K562 (cell line): ENCODE measurements around the gene SH3BGRL3. TPM values are rescaled to one million over a fixed set of nuclear protein-coding genes. Genes with fewer than 3 reads are reported as not detected.

ENCODE experiments used
- ATAC-seq: fragments of 200-7000 bp; cut with Tn5 transposase; 3 replicates; pipeline ENCODE4 v1.9.1; 2020; ENCODE audit warnings: moderate library complexity
- BruUV-seq: library from RNA; stranded (reverse); fragments of 400-500 nt; replicated peaks from 2 replicates; lab custom pipeline; 2021; lab: Mats Ljungman, UMichigan
- CTCF ChIA-PET: fragments of 300-600 bp; formaldehyde crosslinking; extraction: SDS; loops from one replicate; lab custom pipeline; 2021; ENCODE audit warnings: low intra/inter-chr PET ratio; lab: Yijun Ruan, JAX
- POLR2A ChIA-PET: fragments of 300-600, 350-650 bp; sonication (Branson Sonifier 250); formaldehyde crosslinking; extraction: SDS; loops from one replicate; lab custom pipeline; 2021; ENCODE audit warnings: antibody characterized with exemption, inconsistent platforms; lab: Yijun Ruan, JAX
- DNase-seq, 4 experiments: peaks; one replicate each; pipeline versions ENCODE4 v3.0.0 to v3.0.0-alpha.2; 2011 to 2018; ENCODE audit warnings: low spot score in 3 of 4, mixed read lengths in 3 of 4; ENCODE audit errors: extremely low read depth in 1 of 4
- FAIRE-seq: peaks from 2 replicates; lab custom pipeline; 2011; peaks lifted over from hg19 to GRCh38; lab: Jason Lieb, UNC
- H2AFZ ChIP-seq: 2 replicates; pipeline ENCODE4 v1.6.0; 2011; ENCODE audit warnings: low read depth, low read length, control low read depth, inconsistent platforms
- H3K27ac ChIP-seq: fragments of 200-600 bp; 3 replicates; pipeline ENCODE4 v1.8.0; 2011; ENCODE audit warnings: low read depth, mild to moderate bottlenecking, control low read depth, inconsistent platforms, low read length, moderate library complexity, mixed read lengths; ENCODE audit errors: extremely low read depth
- H3K27me3 ChIP-seq, 2 experiments: fragments of 300-600 bp in 1 of 2; 2 replicates in 1 of 2; 3 replicates in 1 of 2; pipeline versions ENCODE4 v1.6.0 to v1.8.0; 2011; ENCODE audit warnings: inconsistent platforms in 2 of 2, low read length in 2 of 2, mild to moderate bottlenecking in 1 of 2, mixed read lengths in 1 of 2, moderate library complexity in 1 of 2; ENCODE audit not compliant: control insufficient read depth in 2 of 2, insufficient read depth in 2 of 2
- H3K36me3 ChIP-seq: fragments of 300-600 bp; 3 replicates; pipeline ENCODE4 v1.8.0; 2011; ENCODE audit warnings: mild to moderate bottlenecking, low read length, inconsistent platforms; ENCODE audit not compliant: control insufficient read depth, insufficient read depth
- H3K4me1 ChIP-seq, 2 experiments: fragments of 200-600 bp in 1 of 2; replicated peaks in 1 of 2; 2 replicates in 1 of 2; 3 replicates in 1 of 2; pipeline versions ENCODE4 v1.5.1 to v1.8.0; 2011; ENCODE audit warnings: inconsistent platforms in 2 of 2, low read length in 2 of 2, mild to moderate bottlenecking in 1 of 2, mixed read lengths in 1 of 2, moderate library complexity in 1 of 2; ENCODE audit not compliant: control insufficient read depth in 2 of 2, insufficient read depth in 2 of 2
- H3K4me2 ChIP-seq: 2 replicates; pipeline ENCODE4 v1.6.1; 2011; ENCODE audit warnings: low read length, control low read depth, inconsistent platforms, mixed read lengths; ENCODE audit not compliant: insufficient read depth
- H3K4me3 ChIP-seq: fragments of 200-600 bp; sonication (generic), shearing (Covaris generic); 2 replicates; pipeline ENCODE4 v1.5.1; 2016; ENCODE audit warnings: control low read depth, inconsistent platforms
- H3K79me2 ChIP-seq: fragments of 200-600 bp; 3 replicates; pipeline ENCODE4 v1.8.0; 2011; ENCODE audit warnings: low read length, inconsistent platforms; ENCODE audit not compliant: control insufficient read depth, insufficient read depth
- H3K9ac ChIP-seq, 2 experiments: 2 replicates each; pipeline versions ENCODE4 v1.6.0 to v1.6.1; 2011; ENCODE audit warnings: low read depth in 2 of 2, low read length in 2 of 2, control low read depth in 1 of 2, inconsistent platforms in 1 of 2, mild to moderate bottlenecking in 1 of 2, mixed read lengths in 1 of 2; ENCODE audit not compliant: insufficient read depth in 1 of 2
- H3K9me1 ChIP-seq: one replicate; pipeline ENCODE4 v1.6.0; 2011; ENCODE audit warnings: inconsistent platforms, mild to moderate bottlenecking, low read length, moderate library complexity; ENCODE audit not compliant: control insufficient read depth, insufficient read depth
- H3K9me3 ChIP-seq: replicated peaks from 2 replicates; pipeline ENCODE4 v1.5.1; 2011; ENCODE audit warnings: low read depth, low read length, inconsistent platforms; ENCODE audit not compliant: control insufficient read depth, insufficient read depth
- H4K20me1 ChIP-seq: replicated peaks from 2 replicates; pipeline ENCODE4 v1.6.1; 2011; ENCODE audit warnings: low read length, inconsistent platforms, mixed read lengths; ENCODE audit not compliant: control insufficient read depth, insufficient read depth
- ARID4B ChIP-seq: sonication (generic); formaldehyde crosslinking; IDR thresholded peaks from 2 replicates; pipeline ENCODE4 v1.8.0; 2022; ENCODE audit warnings: mild to moderate bottlenecking, missing genetic modification reagents
- ATF2 ChIP-seq: sonication (generic); formaldehyde crosslinking; IDR thresholded peaks from 2 replicates; pipeline ENCODE4 v1.8.1; 2022; ENCODE audit warnings: missing genetic modification reagents
- CBFA2T3 ChIP-seq: fragments of 450-650 bp; IDR thresholded peaks from 2 replicates; pipeline ENCODE4 v1.6.1; 2017
- CBX8 ChIP-seq: fragments of 200-600 bp; sonication (generic); IDR thresholded peaks from 2 replicates; pipeline ENCODE4 v1.6.1; 2012; ENCODE audit warnings: borderline replicate concordance, mixed run types, low read depth, mild to moderate bottlenecking, moderate library complexity, mixed read lengths, low read length, control low read depth, inconsistent platforms; ENCODE audit not compliant: poor library complexity, severe bottlenecking; ENCODE audit errors: extremely low read depth
- DLX4 ChIP-seq: fragments of 250-450 bp; sonication (Bioruptor Pico); IDR thresholded peaks from 2 replicates; pipeline ENCODE4 v1.6.1; 2021; ENCODE audit warnings: mild to moderate bottlenecking
- ELF4 ChIP-seq: fragments of 450-650 bp; formaldehyde crosslinking; IDR thresholded peaks from 2 replicates; pipeline ENCODE4 v1.4.0; 2022; ENCODE audit warnings: missing genetic modification characterization
- ESRRB ChIP-seq: fragments of 250-450 bp; sonication (Bioruptor Pico); IDR thresholded peaks from 2 replicates; pipeline ENCODE4 v1.5.0; 2020; ENCODE audit warnings: mild to moderate bottlenecking, moderate library complexity, borderline replicate concordance
- HDAC1 ChIP-seq, 2 experiments: fragments of 450-650 bp; IDR thresholded peaks; 2 replicates each; pipeline ENCODE4 v1.6.1; 2016 to 2017; ENCODE audit warnings: inconsistent platforms in 1 of 2, mild to moderate bottlenecking in 1 of 2, moderate library complexity in 1 of 2
- MCM3 ChIP-seq: fragments of 450-650 bp; IDR thresholded peaks from 2 replicates; pipeline ENCODE4 v1.6.1; 2016
- NFIC ChIP-seq: fragments of 450-650 bp; IDR thresholded peaks from 2 replicates; pipeline ENCODE4 v1.6.1; 2017; ENCODE audit warnings: mild to moderate bottlenecking, inconsistent platforms
- OTX1 ChIP-seq: fragments of 450-650 bp; formaldehyde crosslinking; IDR thresholded peaks from 2 replicates; pipeline ENCODE4 v1.4.0; 2022; ENCODE audit warnings: mild to moderate bottlenecking
- RAD21 ChIP-seq, 2 experiments: fragments of 250-450 bp in 1 of 2; fragments of 450-650 bp in 1 of 2; sonication (Bioruptor Pico) in 1 of 2; formaldehyde crosslinking in 1 of 2; IDR thresholded peaks in 1 of 2; conservative IDR thresholded peaks in 1 of 2; 2 replicates each; pipeline versions ENCODE4 v1.4.0 to v1.8.0; 2020 to 2022; ENCODE audit warnings: mild to moderate bottlenecking in 2 of 2, moderate library complexity in 1 of 2
- ZBTB7A ChIP-seq: IDR thresholded peaks from 2 replicates; pipeline ENCODE4 v1.6.1; 2011; ENCODE audit warnings: low read depth, mild to moderate bottlenecking, low read length, moderate library complexity, borderline replicate concordance; ENCODE audit not compliant: control insufficient read depth
- ZKSCAN1 ChIP-seq: fragments of 150-350 bp; IDR thresholded peaks from 2 replicates; pipeline ENCODE4 v1.6.1; 2016; ENCODE audit warnings: low read depth, low read length
- ZNF121 ChIP-seq: sonication (generic); formaldehyde crosslinking; conservative IDR thresholded peaks from 2 replicates; pipeline ENCODE4 v1.8.0; 2022; ENCODE audit warnings: missing genetic modification reagents
- ZNF311 ChIP-seq: fragments of 250-450 bp; sonication (Bioruptor Pico); IDR thresholded peaks from 2 replicates; pipeline ENCODE4 v1.4.0; 2020; ENCODE audit warnings: mild to moderate bottlenecking, moderate library complexity
- ZNF551 ChIP-seq: fragments of 250-450 bp; sonication (Bioruptor Pico); IDR thresholded peaks from 2 replicates; pipeline ENCODE4 v1.5.0; 2021; ENCODE audit warnings: mild to moderate bottlenecking, moderate library complexity
- ZNF75A ChIP-seq: fragments of 450-650 bp; formaldehyde crosslinking; IDR thresholded peaks from 2 replicates; pipeline ENCODE4 v1.4.0; 2020; ENCODE audit warnings: mild to moderate bottlenecking
- WGBS: fragments of 100-300 bp; shearing (Covaris generic); methylation state at CpG from one replicate; pipeline ENCODE4 v1.1.6; 2016; ENCODE audit warnings: low coverage, mixed read lengths; ENCODE audit not compliant: insufficient coverage; ENCODE audit errors: missing lambda C conversion rate; 5-methylcytosine and 5-hydroxymethylcytosine counted together
- in situ Hi-C: fragments of 300-500 bp; cut with MboI; formaldehyde crosslinking; loops from 4 replicates; pipeline ENCODE4 v1.15.0; 2018; ENCODE audit warnings: inconsistent platforms, mixed read lengths
- intact Hi-C: fragments of 100-400 bp; cut with micrococcal nuclease; formaldehyde crosslinking; loops from 2 replicates; pipeline ENCODE4 v1.14.2; 2022
- polyA plus RNA-seq, 8 experiments: library from polyadenylated mRNA; depleted of rRNA in 4 of 8; stranded (reverse) in 5 of 8; unstranded in 3 of 8; fragments of >200 nt; fragmentation: Nextera tagmentation in 2 of 8; fragmentation: Illumina TruSeq in 1 of 8; extraction: Ambion mirVana in 2 of 8; extraction: Trizol in 1 of 8; gene quantifications; 2 replicates each; pipeline versions ENCODE4 v1.2.1 to v1.2.3, GENCODE V29; 2011 to 2014; ENCODE audit warnings: inconsistent platforms in 1 of 8, missing spikeins in 1 of 8
- total RNA-seq, 7 experiments: library from RNA; depleted of rRNA in 6 of 7; stranded (reverse); fragments of >200 nt in 6 of 7; fragmentation: Illumina TruSeq in 2 of 7; extraction: Trizol in 2 of 7; gene quantifications; 2 replicates each; pipeline versions ENCODE4 v1.2.1 to v1.2.3, GENCODE V29; 2011 to 2021; ENCODE audit warnings: low replicate concordance in 1 of 7

The SH3BGRL3 gene
- total and polyA plus RNA-seq, 9 of the 15 experiments (the other 6 are each of a cell fraction or from before 2014, with no cell fraction given) = 30.3 to 140 (median 54.2) TPM

- peak in 3 of 4 experiments; percentile 41 to 60 (median 42) for DNase-seq
- ChIA-PET CTCF (no interaction called here), POLR2A (interaction anchor here (1.1 to 1.6 kb wide), 2 partner anchors 28 to 40 kb away, joined by 5 to 6 read pairs; no protein-coding TSS in a partner anchor)
- WGBS = 52% methylated on average over 8 of the region's 15 CpGs
- Histone ChIP-seq H3K79me2 (peaks cover 24% of the 10 kb centered on the region; the same call in 2 of the 3 replicates), H3K4me3 (no peak overlapping the region), H3K27me3 (no peaks in the 10 kb centered on the region), H3K9me3 (no peaks in the 10 kb centered on the region), H3K4me2 (peak overlapping the region; percentile 40; the same call in 1 of the 2 replicates), H3K9me1 (peaks cover 5% of the 10 kb centered on the region), H3K4me1 (peaks cover 85 to 88% of the 10 kb centered on the region in 2 experiments), H3K36me3 (peaks cover 60% of the 10 kb centered on the region), H4K20me1 (0 out of 2 replicates have a peak, but pooled peaks cover 4% of the 10 kb centered on the region), H3K27ac (no peak overlapping the region), H2AFZ (no peak overlapping the region), H3K9ac (peak overlapping the region in 1 of 2 experiments; percentile 74; a peak in 2 of 4 replicates)
- no peak for ATAC-seq
- no TSS peak for BruUV-seq
- intact Hi-C loops = no loop called here
- FAIRE-seq = no peak
- in situ Hi-C loops = no loop called here
- TF ChIP-seq ZBTB7A (peak; percentile 56; the same call in 1 of the 2 replicates), ARID4B (peak; percentile 38; the same call in 1 of the 2 replicates), RAD21 (CRISPR knock-in tag; conservative IDR thresholded peaks at IDR 0.05 in 1 of 2, IDR thresholded peaks at IDR 0.05 in 1 of 2) (no peak), ESRRB (CRISPR knock-in tag) (no peak), ZNF75A (no peak), DLX4 (no peak), ATF2 (no peak), ZNF311 (CRISPR knock-in tag) (no peak), ELF4 (CRISPR knock-in tag) (no peak), CBFA2T3 (no peak), NFIC (no peak), ZNF121 (CRISPR knock-in tag) (no peak), ZKSCAN1 (no peak), HDAC1 (IDR thresholded peaks at IDR 0.05) (no peak), OTX1 (CRISPR knock-in tag) (no peak), MCM3 (no peak), ZNF551 (no peak), CBX8 (no peak)
Measured at GRCh38 chr1:26281971-26282370, 2.1 kb downstream of the SH3BGRL3 start.
